Endothelial cell of umbilical vein (primary cell): Measurements from ENCODE around the gene KCNMA1. TPM values are rescaled to one million over a fixed set of nuclear protein-coding genes. Genes with fewer than 3 reads are reported as not detected.

Experiments used
- BruUV-seq: library from RNA; stranded (reverse); fragments of 400-500 nt; replicated peaks from 2 replicates; lab custom pipeline; 2021; lab: Mats Ljungman, UMichigan
- CTCF ChIA-PET: fragments of 300-600, 350-600 bp; sonication (Branson Sonifier 250); formaldehyde crosslinking; loops from one replicate; lab custom pipeline; 2021; ENCODE audit warnings: antibody characterized with exemption, inconsistent platforms; lab: Charles Lee
- POLR2A ChIA-PET: fragments of 300-600, 350-600 bp; sonication (Branson Sonifier 250); formaldehyde crosslinking; loops from one replicate; lab custom pipeline; 2021; ENCODE audit warnings: antibody characterized with exemption, inconsistent platforms; lab: Charles Lee
- DNase-seq: peaks from one replicate; pipeline ENCODE4 v3.0.0-alpha.2; 2011; ENCODE audit warnings: low read depth, low spot score
- FAIRE-seq: peaks from 2 replicates; lab custom pipeline; 2011; peaks lifted over from hg19 to GRCh38; lab: Jason Lieb, UNC
- H2AFZ ChIP-seq: 2 replicates; pipeline ENCODE4 v1.6.0; 2012; ENCODE audit warnings: low read depth, low read length, control low read depth, inconsistent platforms
- H3K27ac ChIP-seq: 2 replicates; pipeline ENCODE4 v1.5.1; 2011; ENCODE audit warnings: low read depth, mild to moderate bottlenecking, control low read depth, low read length, moderate library complexity; ENCODE audit not compliant: insufficient read depth
- H3K27me3 ChIP-seq, 2 experiments: 2 replicates each; pipeline versions ENCODE4 v1.6.0 to v1.6.1; 2011; ENCODE audit warnings: low read length in 2 of 2, mixed read lengths in 1 of 2; ENCODE audit not compliant: control insufficient read depth in 2 of 2, insufficient read depth in 2 of 2
- H3K36me3 ChIP-seq, 2 experiments: 2 replicates in 1 of 2; 3 replicates in 1 of 2; pipeline ENCODE4 v1.5.1; 2011; ENCODE audit warnings: low read length in 2 of 2, mild to moderate bottlenecking in 1 of 2, moderate library complexity in 1 of 2; ENCODE audit not compliant: control insufficient read depth in 2 of 2, insufficient read depth in 2 of 2; ENCODE audit errors: extremely low read depth in 1 of 2
- H3K4me1 ChIP-seq: 3 replicates; pipeline ENCODE4 v1.5.1; 2011; ENCODE audit warnings: mild to moderate bottlenecking, low read length; ENCODE audit not compliant: control insufficient read depth, insufficient read depth; ENCODE audit errors: extremely low read depth
- H3K4me2 ChIP-seq: 2 replicates; pipeline ENCODE4 v1.6.1; 2011; ENCODE audit warnings: low read length, control low read depth, mixed read lengths; ENCODE audit not compliant: insufficient read depth
- H3K4me3 ChIP-seq, 3 experiments: fragments of 200-600 bp in 1 of 3; sonication (generic), shearing (Covaris generic) in 1 of 3; replicated peaks in 1 of 3; 2 replicates each; pipeline ENCODE4 v1.5.1; 2011 to 2016; ENCODE audit warnings: control low read depth in 3 of 3, low read length in 3 of 3, mild to moderate bottlenecking in 2 of 3, inconsistent platforms in 1 of 3, low read depth in 1 of 3, moderate library complexity in 1 of 3; ENCODE audit not compliant: insufficient read depth in 1 of 3
- H3K79me2 ChIP-seq: 2 replicates; pipeline ENCODE4 v1.6.0; 2012; ENCODE audit warnings: low read length, inconsistent platforms; ENCODE audit not compliant: control insufficient read depth, insufficient read depth
- H3K9ac ChIP-seq: replicated peaks from 2 replicates; pipeline ENCODE3; 2011; ENCODE audit warnings: low read length, control low read depth; ENCODE audit not compliant: insufficient read depth; ENCODE audit errors: extremely low read depth
- H3K9me1 ChIP-seq: replicated peaks from 3 replicates; pipeline ENCODE4 v1.6.0; 2011; ENCODE audit warnings: mild to moderate bottlenecking, low read length; ENCODE audit not compliant: control insufficient read depth, insufficient read depth; ENCODE audit errors: extremely low read depth
- H3K9me3 ChIP-seq: replicated peaks from 2 replicates; pipeline ENCODE4 v1.5.1; 2012; ENCODE audit warnings: low read length, inconsistent platforms; ENCODE audit not compliant: control insufficient read depth, insufficient read depth
- H4K20me1 ChIP-seq: replicated peaks from 2 replicates; pipeline ENCODE3; 2011; ENCODE audit warnings: mild to moderate bottlenecking, low read length; ENCODE audit not compliant: control insufficient read depth, insufficient read depth; ENCODE audit errors: extremely low read depth
- CTCF ChIP-seq, 2 donors: IDR thresholded peaks; 1 replicate in 1 of 2; 2 replicates in 1 of 2; pipeline ENCODE4 v1.5.1; 2011; ENCODE audit warnings: low read length in 2 of 2, mild to moderate bottlenecking in 2 of 2, moderate library complexity in 2 of 2, control low read depth in 1 of 2, inconsistent platforms in 1 of 2, low read depth in 1 of 2; ENCODE audit not compliant: insufficient read depth in 1 of 2; ENCODE audit errors: extremely low read depth in 1 of 2
- EZH2 ChIP-seq: IDR thresholded peaks from 2 replicates; pipeline ENCODE4 v1.6.1; 2012; ENCODE audit warnings: borderline replicate concordance, low read depth, mild to moderate bottlenecking, moderate library complexity, low read length, inconsistent platforms; ENCODE audit not compliant: severe bottlenecking
- FOS ChIP-seq: IDR thresholded peaks from 2 replicates; pipeline ENCODE4 v1.6.1; 2011; ENCODE audit warnings: mild to moderate bottlenecking, low read length, moderate library complexity, borderline replicate concordance; ENCODE audit not compliant: insufficient read depth
- GATA2 ChIP-seq: IDR thresholded peaks from 2 replicates; pipeline ENCODE4 v1.7.0; 2011; ENCODE audit warnings: low read depth, mild to moderate bottlenecking, moderate library complexity, mixed read lengths, low read length; ENCODE audit not compliant: insufficient read length, insufficient read depth
- JUN ChIP-seq: IDR thresholded peaks from 2 replicates; pipeline ENCODE4 v1.6.1; 2011; ENCODE audit warnings: borderline replicate concordance, low read depth; ENCODE audit not compliant: insufficient read length, insufficient read depth
- MYC ChIP-seq: IDR thresholded peaks from one replicate; pipeline ENCODE4 v1.6.1; 2011; ENCODE audit warnings: mild to moderate bottlenecking, low read depth, low read length
- POLR2A ChIP-seq: IDR thresholded peaks from 2 replicates; pipeline ENCODE4 v1.6.1; 2012; ENCODE audit warnings: low read depth, mild to moderate bottlenecking, control low read depth, low read length
- POLR2AphosphoS5 ChIP-seq: IDR thresholded peaks from 2 replicates; pipeline ENCODE4 v1.6.1; 2012; ENCODE audit warnings: low read depth, mild to moderate bottlenecking, control low read depth, low read length, moderate library complexity; ENCODE audit not compliant: insufficient read depth
- dilution Hi-C: fragments of 300-500 bp; cut with MboI; formaldehyde crosslinking; loops from one replicate; pipeline ENCODE4 v1.15.0; 2019; ENCODE audit warnings: low sequenced_read_pairs; ENCODE audit not compliant: extremely low pct_ligation_motif_present
- intact Hi-C: fragments of 100-400 bp; cut with micrococcal nuclease; formaldehyde crosslinking; loops from one replicate; pipeline ENCODE4 v1.10.0; 2022
- polyA plus RNA-seq, 4 experiments: library from polyadenylated mRNA; depleted of rRNA in 3 of 4; stranded (reverse) in 3 of 4; unstranded in 1 of 4; fragments of >200 nt; gene quantifications; 2 replicates each; pipeline versions ENCODE4 v1.2.1 to v1.2.3, GENCODE V29; 2011 to 2012; ENCODE audit warnings: missing spikeins in 1 of 4
- total RNA-seq: library from RNA; stranded (reverse); gene quantifications from 2 replicates; pipeline ENCODE4 v1.2.3, GENCODE V29; 2021
- TF ChIP-seq, protein P1 (sequence below): IDR thresholded peaks from 2 replicates; pipeline ENCODE4 v1.6.1; 2011; ENCODE audit not compliant: insufficient read depth, insufficient read length

Gene KCNMA1
- total and polyA plus RNA-seq, 2 donors (not counting 3 experiments of a cell fraction or from before 2014, with no cell fraction given) = 0.10 to 0.82 TPM

DNA sequence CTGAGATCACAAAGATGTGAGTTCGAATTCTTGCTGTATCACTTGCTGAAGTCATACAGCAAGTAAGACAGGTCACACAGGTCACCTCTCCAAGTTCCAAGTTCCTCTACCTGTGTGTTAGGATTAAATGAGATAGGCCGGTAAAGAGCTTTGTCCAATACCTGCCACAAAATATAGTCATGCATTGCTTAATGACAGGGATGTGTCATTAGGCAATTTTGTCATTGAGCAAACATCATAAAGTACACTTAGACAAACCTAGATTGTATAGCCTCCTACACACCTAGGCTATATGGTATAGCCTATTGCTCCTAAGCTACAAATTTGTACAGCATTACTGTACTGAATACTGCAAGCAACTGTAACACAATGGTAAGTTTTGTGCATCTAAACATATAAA, 469.4 kb downstream of the KCNMA1 start:
- no peak for DNase-seq
- Histone ChIP-seq H3K4me3 (no peak overlapping the region), H3K27me3 (no peaks in the 10 kb centered on the region), H3K36me3 (no peaks in the 10 kb centered on the region), H2AFZ (no peak overlapping the region), H3K4me1 (peaks cover 25% of the 10 kb centered on the region), H3K27ac (no peak overlapping the region), H4K20me1 (no peaks in the 10 kb centered on the region), H3K9me1 (no peaks in the 10 kb centered on the region), H3K4me2 (no peak overlapping the region), H3K9me3 (no peaks in the 10 kb centered on the region), H3K9ac (no peak overlapping the region), H3K79me2 (no peaks in the 10 kb centered on the region)
- TF ChIP-seq, protein P1, sequence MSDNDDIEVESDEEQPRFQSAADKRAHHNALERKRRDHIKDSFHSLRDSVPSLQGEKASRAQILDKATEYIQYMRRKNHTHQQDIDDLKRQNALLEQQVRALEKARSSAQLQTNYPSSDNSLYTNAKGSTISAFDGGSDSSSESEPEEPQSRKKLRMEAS = no peak
- no peak for TF ChIP-seq GATA2
- TF ChIP-seq MYC = no peak
- no peak for TF ChIP-seq EZH2
- TF ChIP-seq JUN = no peak
- TF ChIP-seq FOS = no peak
- no peak for TF ChIP-seq POLR2A
- no peak for TF ChIP-seq CTCF (IDR thresholded peaks at IDR 0.05; ENCODE audit: extremely low read depth in 1 of 2, insufficient read depth in 1 of 2, low read depth in 1 of 2, low read length in 2 of 2)
- no peak for TF ChIP-seq POLR2AphosphoS5
- ChIA-PET CTCF (interaction anchor here (1.1 to 13.7 kb wide), 6 partner anchors 82 to 589 kb away, joined by 3 to 594 read pairs (median 6); partner anchors contain the start of gene KCNMA1), POLR2A (no interaction called here)
- no peak for FAIRE-seq
- no TSS peak for BruUV-seq
- intact Hi-C loops = no loop called here
- dilution Hi-C loops = no loop called here
